ENCODE measurements around the gene DOK7. TPM values are rescaled to one million over a fixed set of nuclear protein-coding genes. Genes with fewer than 3 reads are reported as not detected.
"Not testable (repeated sequence)": the region's sequence is repeated elsewhere in the genome, so short reads cannot be mapped to it uniquely, and the experiment has no call there.

DOK7 gene
- polyA plus RNA-seq, 3 donors, result 2.6 to 4.7 (median 2.8) TPM

DNA sequence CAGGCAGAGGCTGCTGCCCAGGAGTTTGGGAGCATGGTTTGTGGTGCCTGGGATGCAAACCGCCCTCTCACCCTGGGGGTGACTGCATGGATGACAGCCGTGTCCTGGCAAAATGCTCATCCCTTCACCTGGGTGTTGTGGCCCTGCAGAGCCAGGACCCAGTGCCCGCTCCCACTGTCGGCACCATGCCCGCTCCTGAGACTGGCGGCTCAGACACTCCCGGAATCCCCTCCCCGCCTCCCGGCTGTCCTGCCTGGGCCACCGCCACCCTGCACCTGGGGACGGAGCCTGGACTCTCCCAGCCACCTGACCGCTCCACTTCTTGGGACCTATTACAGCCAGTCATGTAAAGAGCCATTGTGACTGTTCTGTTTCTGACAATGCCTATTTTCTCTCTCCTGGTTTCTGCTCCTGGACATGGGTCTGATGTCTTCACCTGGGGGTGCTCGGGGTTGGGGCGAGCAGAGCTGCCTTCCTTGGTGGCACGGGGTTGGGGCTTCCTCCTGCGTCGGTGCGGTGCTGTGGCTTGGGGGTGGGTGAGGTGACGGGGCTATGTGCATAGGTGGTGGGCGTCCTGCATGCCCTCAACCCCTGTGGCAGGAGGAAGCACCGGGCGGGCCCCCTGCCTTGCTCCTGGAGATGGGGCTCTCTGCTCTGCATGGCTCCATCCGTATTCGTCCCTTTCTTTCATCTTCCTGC, 38.2 kb downstream of the DOK7 start:
- DNase-seq, result no peak

DNA sequence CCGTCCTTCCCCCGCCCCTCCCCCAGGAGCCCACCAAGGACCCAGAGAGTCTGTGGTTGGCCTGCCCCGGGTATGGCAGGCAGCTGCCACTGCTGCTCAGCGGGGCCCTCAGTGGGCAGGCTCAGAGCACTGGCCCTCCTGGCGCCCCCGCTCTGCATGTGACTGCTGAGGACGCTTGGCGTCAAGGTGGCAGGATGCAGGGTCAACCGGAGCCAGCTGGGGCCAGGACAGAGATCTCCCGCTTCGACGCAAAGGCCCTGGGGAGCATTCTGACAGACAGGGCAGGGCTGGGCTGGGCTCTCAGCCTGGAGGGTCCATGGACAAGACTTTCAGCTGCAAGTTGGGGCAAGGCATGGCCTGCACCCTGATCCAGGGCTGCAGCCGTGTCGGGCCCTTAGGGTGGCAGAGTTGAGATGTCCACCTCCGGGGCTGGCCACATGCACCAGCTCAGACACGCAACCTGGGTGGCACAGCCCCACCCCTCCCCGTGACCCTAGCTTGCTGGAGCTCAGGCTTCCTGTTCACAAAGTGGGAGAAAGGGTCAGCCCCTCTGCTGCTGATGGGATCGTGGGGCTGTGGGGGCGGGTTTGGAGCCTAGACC, 38.8 kb downstream of the DOK7 start:
- no peak for DNase-seq

GRCh38 chr4:3502941-3503936, 40.1 kb downstream of the DOK7 start:
- DNase-seq, result no peak

- no peak for DNase-seq
Observed at GRCh38 chr4:3505231-3505630, 42.1 kb downstream of the DOK7 start.

DNA sequence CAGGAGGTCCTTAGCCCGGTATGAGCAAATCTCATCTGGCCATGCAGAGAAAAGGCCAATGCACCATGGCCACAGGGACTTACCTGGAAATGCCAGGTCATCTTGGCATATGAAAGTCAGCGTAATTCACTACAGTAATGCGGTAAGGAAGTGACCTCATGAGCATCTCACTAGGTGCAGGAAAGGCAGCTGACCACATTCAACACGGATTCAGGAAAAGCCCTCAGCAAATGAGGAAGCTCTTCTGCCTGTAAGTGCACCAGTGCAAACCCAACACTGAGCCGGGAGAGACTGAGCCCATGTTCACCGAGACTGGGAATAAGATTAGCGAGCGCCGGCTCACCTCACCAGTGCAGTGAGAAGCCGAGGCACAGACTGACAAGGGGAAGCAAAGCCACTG, 45.4 kb downstream of the DOK7 start:
- no peak for DNase-seq

- no peak for DNase-seq
Observed at GRCh38 chr4:3510481-3510880, 47.4 kb downstream of the DOK7 start.

DNA sequence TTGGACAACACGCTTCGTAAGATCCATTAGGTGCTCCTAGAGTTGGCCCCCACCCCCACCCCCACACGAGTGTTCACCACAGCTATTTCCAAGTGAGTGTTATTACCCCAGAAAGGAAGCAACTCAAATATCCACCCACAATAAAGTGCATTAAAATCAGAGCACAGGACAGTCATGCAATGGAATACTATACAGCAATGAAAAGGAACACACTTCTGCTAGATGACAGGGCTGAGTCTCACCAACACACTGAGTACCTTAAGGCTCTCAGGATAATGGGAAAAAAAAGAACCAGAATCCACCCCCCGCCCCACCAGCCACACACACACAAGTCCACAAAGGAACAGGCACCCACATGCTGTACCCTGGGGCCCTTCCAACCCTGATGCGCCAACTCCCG, 48.1 kb downstream of the DOK7 start:
- DNase-seq, result no peak

DNA sequence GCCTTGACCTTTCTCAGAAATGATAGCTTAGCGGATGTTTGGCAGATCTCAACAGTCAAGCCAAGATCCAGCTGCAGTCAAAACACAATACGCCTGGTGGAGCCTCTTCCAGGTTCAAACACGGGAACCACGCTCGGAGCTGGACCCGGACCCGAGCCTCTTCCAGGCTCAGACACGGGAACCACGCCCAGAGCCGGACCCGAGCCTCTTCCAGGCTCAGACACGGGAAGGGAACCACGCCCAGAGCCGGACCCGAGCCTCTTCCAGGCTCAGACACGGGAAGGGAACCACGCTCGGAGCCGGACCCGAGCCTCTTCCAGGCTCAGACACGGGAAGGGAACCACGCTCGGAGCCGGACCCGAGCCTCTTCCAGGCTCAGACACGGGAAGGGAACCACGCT, 48.5 kb downstream of the DOK7 start:
- DNase-seq, result not testable (repeated sequence)

DNA sequence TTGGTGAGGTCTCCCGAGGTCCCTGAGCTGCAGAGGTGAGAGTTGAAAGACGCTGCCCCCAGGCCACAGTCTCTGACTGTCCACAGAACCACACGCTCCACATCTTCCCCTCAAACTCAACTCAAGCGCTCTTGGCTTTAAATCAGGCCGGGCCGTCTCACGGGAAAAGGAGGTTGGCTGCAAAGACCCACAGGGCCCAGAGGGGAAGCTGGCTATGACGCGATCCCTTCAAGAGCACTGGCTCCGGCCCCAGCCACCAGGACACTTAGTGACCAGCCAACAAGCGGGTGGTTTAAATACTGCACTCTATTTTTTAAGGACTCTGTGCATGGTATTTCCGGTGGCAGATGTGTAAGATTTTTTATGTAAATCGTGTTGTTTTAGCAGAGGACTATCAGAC, 49.2 kb downstream of the DOK7 start:
- no peak for DNase-seq

GRCh38 chr4:3512719-3513118, 49.6 kb downstream of the DOK7 start:
- no peak for DNase-seq

DNA sequence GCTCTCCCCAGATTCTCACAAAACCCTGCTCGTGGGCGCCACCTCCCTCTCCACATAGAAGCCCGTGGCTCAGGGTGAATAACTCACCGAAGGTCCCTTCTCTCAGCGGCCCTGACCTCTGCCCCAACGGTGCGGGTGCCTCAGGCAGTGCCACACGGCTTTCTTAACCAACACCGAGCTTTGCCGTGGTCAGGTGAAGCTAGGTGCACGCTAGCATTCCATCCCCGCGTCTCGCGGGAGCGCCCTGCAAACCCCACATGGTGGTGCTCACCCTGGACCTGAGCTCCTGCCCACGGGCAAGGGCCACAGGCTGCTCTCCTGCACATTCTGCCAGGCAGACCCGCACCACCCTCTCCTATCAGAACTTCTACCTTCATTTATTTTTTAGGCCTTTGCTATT, 50.7 kb downstream of the DOK7 start:
- no peak for DNase-seq

DNA sequence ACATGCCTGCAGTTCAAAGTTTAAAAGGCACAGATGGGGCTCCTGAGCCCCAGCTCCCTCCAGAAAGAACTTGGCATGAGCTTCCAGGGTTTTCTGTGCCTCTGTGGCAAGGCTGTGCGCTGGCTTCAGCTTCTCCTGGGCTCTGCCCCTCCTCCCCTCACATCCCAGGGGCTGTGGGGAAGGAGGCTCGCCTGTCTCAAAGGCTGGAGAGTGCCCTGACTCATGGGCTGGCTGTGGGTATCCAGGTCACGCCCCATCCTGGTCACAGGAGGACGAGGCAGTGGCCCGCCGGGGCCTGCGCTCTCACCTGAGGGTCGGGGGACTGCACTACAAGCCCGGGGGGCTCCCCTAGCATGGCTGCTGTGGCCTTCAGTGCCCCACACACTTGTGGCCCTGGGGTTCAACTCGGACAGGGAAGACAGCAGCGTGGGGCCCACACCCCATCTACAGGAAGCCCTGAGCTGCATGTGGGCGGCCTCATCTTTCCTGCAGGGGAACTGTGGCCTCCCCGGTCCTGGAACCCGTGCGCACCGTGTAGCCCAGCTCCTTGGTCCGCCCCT, 51.2 kb downstream of the DOK7 start:
- DNase-seq, result no peak

- DNase-seq, result no peak
Observed at GRCh38 chr4:3514806-3515501, 51.8 kb downstream of the DOK7 start.

DNA sequence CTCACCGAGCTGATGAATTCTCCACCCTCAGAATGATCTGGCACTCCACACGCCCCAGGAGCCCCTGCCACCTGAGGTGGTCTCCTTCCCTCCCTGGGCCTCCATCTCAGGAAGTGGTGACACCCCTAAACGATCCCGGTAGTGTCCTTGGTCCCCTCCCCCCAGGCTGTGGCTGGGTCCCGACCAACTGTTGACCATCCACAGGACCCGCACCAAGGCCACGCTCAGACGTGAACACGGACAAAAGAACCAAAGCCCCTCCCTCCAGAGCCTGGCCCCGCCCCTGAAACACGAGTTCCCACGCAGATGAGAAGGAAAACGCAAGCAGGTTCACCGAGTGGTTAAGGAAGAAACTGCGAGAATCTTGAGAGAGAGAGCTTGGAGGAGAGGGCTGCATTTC, 52.5 kb downstream of the DOK7 start:
- DNase-seq, result no peak

GRCh38 chr4:3516061-3516835, 53.1 kb downstream of the DOK7 start:
- DNase-seq, result no peak

DNA sequence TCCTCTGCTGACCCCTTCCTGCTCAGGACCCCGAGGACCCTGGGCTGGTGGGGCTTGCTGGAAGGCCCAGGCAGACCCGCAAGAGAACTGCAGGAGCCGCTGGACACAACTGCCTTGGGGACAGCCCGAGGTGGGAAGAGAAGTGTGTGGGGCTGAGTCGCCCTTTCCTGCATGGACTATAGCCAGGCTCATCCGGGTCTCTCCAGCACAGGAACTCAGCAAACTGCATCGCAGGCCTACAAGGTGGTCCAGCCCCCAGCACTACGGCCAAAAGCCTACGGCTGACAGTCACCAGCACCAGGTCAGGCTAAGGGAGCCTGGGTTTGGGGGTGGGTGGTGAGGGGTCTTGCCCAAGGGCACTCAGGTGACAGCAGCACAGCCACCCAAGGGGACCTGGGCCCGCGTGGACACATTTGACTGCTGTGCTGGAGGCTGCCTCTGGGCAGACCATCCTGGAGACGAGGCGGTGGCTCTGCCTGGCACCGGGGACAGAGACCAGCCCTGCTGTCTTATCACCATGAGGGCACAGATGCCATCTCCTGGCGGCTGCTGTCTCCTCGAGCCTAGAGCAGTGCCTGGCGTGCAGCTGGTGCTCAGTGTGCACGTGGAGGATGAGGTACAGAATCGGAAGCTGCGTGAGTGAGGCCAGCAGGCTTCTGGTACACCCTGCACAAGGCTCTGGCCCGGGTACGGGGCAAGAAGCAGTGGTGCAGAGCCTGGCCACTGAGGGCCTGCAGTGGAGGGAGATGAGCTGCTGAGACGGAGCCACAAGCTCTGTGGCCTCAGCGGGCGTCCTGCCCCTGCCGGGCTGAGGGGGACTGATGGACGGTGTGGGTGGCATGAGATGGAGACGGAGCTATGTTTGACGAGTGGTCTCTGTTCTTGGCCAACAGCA, 54.0 kb downstream of the DOK7 start:
- no peak for DNase-seq

GRCh38 chr4:3517731-3518510, 54.8 kb downstream of the DOK7 start:
- DNase-seq, result no peak

GRCh38 chr4:3518511-3518880, 55.4 kb downstream of the DOK7 start:
- no peak for DNase-seq

DNA sequence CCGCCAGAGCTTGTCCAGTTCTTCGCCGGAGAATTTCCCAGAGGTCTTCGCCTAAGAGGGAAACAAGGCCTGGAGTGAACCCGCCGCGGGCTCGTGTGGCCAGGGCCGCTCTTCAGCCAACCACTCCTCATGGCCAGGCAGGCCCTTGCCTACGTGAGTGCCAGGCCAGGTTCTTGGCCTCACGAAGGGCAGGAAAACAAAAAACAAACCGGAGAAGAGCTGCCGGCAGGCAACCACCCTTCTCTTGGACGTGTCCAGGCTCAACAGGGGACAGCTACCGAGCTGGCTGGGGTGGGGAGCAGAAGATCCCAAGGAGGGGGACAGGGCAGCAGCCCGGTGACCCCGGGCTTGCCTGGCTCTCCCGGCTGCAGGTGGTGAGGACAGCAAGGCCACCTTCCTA, 55.8 kb downstream of the DOK7 start:
- DNase-seq, result no peak
